Fibroblast of pulmonary artery (primary cell): ENCODE data around the gene ITGA8.
"Not testable (repeated sequence)": the region's sequence is repeated elsewhere in the genome, so short reads cannot be mapped to it uniquely, and the experiment has no call there.

Experiments used
- DNase-seq: peaks from one replicate; pipeline ENCODE4 v3.0.0-alpha.2; 2010; ENCODE audit warnings: low read depth
- H3K4me3 ChIP-seq: replicated peaks from 2 replicates; pipeline ENCODE4 v1.5.1; 2011; ENCODE audit warnings: low read depth, mild to moderate bottlenecking, control low read depth, low read length, moderate library complexity
- CTCF ChIP-seq: IDR thresholded peaks from 2 replicates; pipeline ENCODE4 v1.5.1; 2011; ENCODE audit warnings: mild to moderate bottlenecking, control low read depth, low read length, inconsistent platforms; ENCODE audit errors: missing control alignments

The ITGA8 gene

GRCh38 chr10:15642095-15642494, 77.6 kb downstream of the ITGA8 start:
- no peak overlapping the region for H3K4me3 ChIP-seq
- DNase-seq: peak; percentile 35
- TF ChIP-seq CTCF: no peak

- no peak for TF ChIP-seq CTCF
- no peak overlapping the region for H3K4me3 ChIP-seq
- no peak for DNase-seq
These were observed 79.1 kb downstream of the ITGA8 start for GRCh38 chr10:15640536-15641085.

- no peak overlapping the region for H3K4me3 ChIP-seq
- DNase-seq: no peak
- TF ChIP-seq CTCF: no peak
These were observed 83.3 kb downstream of the ITGA8 start for GRCh38 chr10:15636446-15636845.

- H3K4me3 ChIP-seq: no peak overlapping the region
- TF ChIP-seq CTCF: no peak
- DNase-seq: no peak
These were observed 87.1 kb downstream of the ITGA8 start for GRCh38 chr10:15632456-15633091.

GRCh38 chr10:15631205-15631604, 88.5 kb downstream of the ITGA8 start:
- not testable (repeated sequence) for H3K4me3 ChIP-seq, DNase-seq

GRCh38 chr10:15630353-15630752, 89.4 kb downstream of the ITGA8 start:
- peak; percentile 4 for DNase-seq
- no peak overlapping the region for H3K4me3 ChIP-seq
- TF ChIP-seq CTCF: no peak

- no peak overlapping the region for H3K4me3 ChIP-seq
- no peak for DNase-seq
- TF ChIP-seq CTCF: no peak
These were observed 92.0 kb downstream of the ITGA8 start for GRCh38 chr10:15627617-15628196.
